ENCODE data around the gene ZNF879. TPM values are rescaled to one million over a fixed set of nuclear protein-coding genes. Genes with fewer than 3 reads are reported as not detected.

The ZNF879 gene
- total RNA-seq, 2 experiments from 2014 or later: 2.3 to 2.6 TPM

GRCh38 chr5:179006564-179006963 lies 17.0 kb upstream of the ZNF879 start:
- peaks cover 25% of the 10 kb centered on the region for H3K9me3 Mint-ChIP-seq
- H3K4me1 Mint-ChIP-seq (ENCODE audit: low read depth): no peaks in the 10 kb centered on the region
- H3K27me3 Mint-ChIP-seq: peaks cover 15% of the 10 kb centered on the region
- intact Hi-C loops (cut with micrococcal nuclease): no loop called here
- DNase-seq (no peak), ATAC-seq (no peak)
- CTCF ChIA-PET: no interaction called here
- no peak overlapping the region for H3K27ac Mint-ChIP-seq
- no peak for TF ChIP-seq CTCF (IDR thresholded peaks at IDR 0.05)
- POLR2A ChIA-PET: no interaction called here
- no peak overlapping the region for H3K4me3 Mint-ChIP-seq
- H3K36me3 Mint-ChIP-seq (ENCODE audit: low read depth): no peaks in the 10 kb centered on the region

GRCh38 chr5:179008667-179009066 lies 14.9 kb upstream of the ZNF879 start:
- intact Hi-C loops (cut with micrococcal nuclease): no loop called here
- ATAC-seq (no peak), DNase-seq (no peak)
- H3K27ac Mint-ChIP-seq: no peak overlapping the region
- ChIA-PET POLR2A (no interaction called here), CTCF (no interaction called here)
- H3K4me1 Mint-ChIP-seq (ENCODE audit: low read depth): no peaks in the 10 kb centered on the region
- H3K4me3 Mint-ChIP-seq: no peak overlapping the region
- H3K9me3 Mint-ChIP-seq: peaks cover 34% of the 10 kb centered on the region
- TF ChIP-seq CTCF (IDR thresholded peaks at IDR 0.05): no peak
- peaks cover 7% of the 10 kb centered on the region for H3K27me3 Mint-ChIP-seq
- H3K36me3 Mint-ChIP-seq (ENCODE audit: low read depth): no peaks in the 10 kb centered on the region

GRCh38 chr5:179033004-179033580 lies 9.5 kb downstream of the ZNF879 start:
- no peak for TF ChIP-seq CTCF (IDR thresholded peaks at IDR 0.05)
- Mint-ChIP-seq H3K36me3 (ENCODE audit: low read depth) (peaks cover 70% of the 10 kb centered on the region), H3K4me1 (ENCODE audit: low read depth) (no peaks in the 10 kb centered on the region), H3K4me3 (no peak overlapping the region), H3K27me3 (no peaks in the 10 kb centered on the region), H3K9me3 (peaks cover 81% of the 10 kb centered on the region), H3K27ac (no peak overlapping the region)
- CTCF ChIA-PET: interaction anchor here (1.9 kb wide), 1 partner anchor 27 kb away, joined by 4 read pairs; the partner anchor contains the start of gene ZNF354C
- no peak for ATAC-seq
- POLR2A ChIA-PET: interaction anchor here (0.7 kb wide), 1 partner anchor 284 kb away, joined by 3 read pairs; no protein-coding TSS in a partner anchor
- intact Hi-C loops (cut with micrococcal nuclease): no loop called here
- DNase-seq: no peak

- intact Hi-C loops (cut with micrococcal nuclease): no loop called here
- peaks cover 16% of the 10 kb centered on the region for H3K36me3 Mint-ChIP-seq (ENCODE audit: low read depth)
- TF ChIP-seq CTCF (IDR thresholded peaks at IDR 0.05): no peak
- no peaks in the 10 kb centered on the region for H3K4me1 Mint-ChIP-seq (ENCODE audit: low read depth)
- DNase-seq (no peak), ATAC-seq (no peak)
- peaks cover 33% of the 10 kb centered on the region for H3K9me3 Mint-ChIP-seq
- ChIA-PET POLR2A (no interaction called here), CTCF (no interaction called here)
- H3K27ac Mint-ChIP-seq: no peak overlapping the region
- peaks cover 7% of the 10 kb centered on the region for H3K27me3 Mint-ChIP-seq
- no peak overlapping the region for H3K4me3 Mint-ChIP-seq
These were observed 21.2 kb downstream of the ZNF879 start for GRCh38 chr5:179044765-179045164.

GRCh38 chr5:179051784-179052183 lies 28.2 kb downstream of the ZNF879 start:
- ChIA-PET CTCF (interaction anchor here (1.3 kb wide), 1 partner anchor 8 kb away, joined by 5 read pairs; the partner anchor contains the start of gene ZNF354C), POLR2A (interaction anchor here (0.6 to 1.1 kb wide), 2 partner anchors 36 to 489 kb away, joined by 3 to 4 read pairs; no protein-coding TSS in a partner anchor)
- Mint-ChIP-seq H3K9me3 (peaks cover 13% of the 10 kb centered on the region), H3K27ac (no peak overlapping the region), H3K4me3 (no peak overlapping the region), H3K4me1 (ENCODE audit: low read depth) (no peaks in the 10 kb centered on the region), H3K27me3 (peaks cover 3% of the 10 kb centered on the region), H3K36me3 (ENCODE audit: low read depth) (peaks cover 7% of the 10 kb centered on the region)
- no peak for ATAC-seq
- intact Hi-C loops (cut with micrococcal nuclease): no loop called here
- no peak for TF ChIP-seq CTCF (IDR thresholded peaks at IDR 0.05)
- DNase-seq: no peak
